Fibroblast of skin of abdomen (primary cell): Measurements from ENCODE around the gene STK32C. TPM values are rescaled to one million over a fixed set of nuclear protein-coding genes. Genes with fewer than 3 reads are reported as not detected.

Experiments used
- DNase-seq: peaks from one replicate; pipeline ENCODE4 v3.0.0-alpha.2; 2013
- polyA plus RNA-seq, 2 experiments: library from polyadenylated mRNA; unstranded; fragments of 120-200 nt; gene quantifications; one replicate each; pipeline ENCODE4 v1.2.1, GENCODE V29; 2013; ENCODE audit not compliant: insufficient read length in 2 of 2

STK32C gene
- 10.9 TPM for polyA plus RNA-seq (2013, experiment 1 of 2; ENCODE audit: insufficient read length)
- 11.1 TPM for polyA plus RNA-seq (2013, experiment 2 of 2; ENCODE audit: insufficient read length)

DNA sequence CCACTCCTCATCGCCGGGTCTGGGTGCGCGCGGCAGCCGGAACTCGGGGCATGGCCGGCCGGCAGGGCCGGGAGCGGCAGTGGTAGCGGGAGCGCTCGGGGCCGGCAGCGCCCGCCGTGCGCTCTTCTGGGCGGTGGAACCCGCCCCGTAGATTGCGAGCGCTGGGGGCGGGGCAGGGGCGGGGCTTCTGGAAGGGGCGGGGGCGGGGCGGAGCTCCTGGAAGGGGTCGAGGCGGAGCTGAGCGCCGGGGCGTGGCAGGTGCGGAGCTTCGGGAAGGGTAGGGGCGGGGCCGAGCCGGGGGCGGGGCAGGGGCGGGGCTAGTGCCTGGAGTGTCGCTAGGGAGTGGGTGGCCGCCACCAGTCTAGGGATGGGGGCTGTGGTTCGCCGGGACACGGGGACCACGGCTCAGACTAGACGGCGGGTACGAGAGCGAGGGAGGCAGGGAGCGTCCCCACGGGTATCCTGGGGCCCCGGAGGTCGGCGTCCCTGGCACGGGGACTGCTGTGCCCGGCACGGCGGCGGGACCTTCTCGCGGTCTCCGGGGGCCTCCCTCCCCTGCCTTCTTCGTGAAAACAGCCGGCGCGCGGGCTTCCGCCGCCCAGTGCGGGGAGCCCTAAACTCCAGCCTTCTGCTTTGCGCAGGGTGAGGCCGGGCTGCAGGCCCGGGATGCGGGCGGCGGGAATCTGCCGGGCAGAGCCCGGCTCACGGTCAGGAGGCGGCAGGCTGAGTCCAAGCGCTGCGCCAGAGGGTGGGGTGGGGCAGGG lies at the start of gene STK32C:
Gene STK32C, minus strand, starts transcription at position 128 of the 764 bp plus-strand sequence. Its CDS starts 117 bp downstream, at position 11.
- DNase-seq, result peak; percentile 89

DNA sequence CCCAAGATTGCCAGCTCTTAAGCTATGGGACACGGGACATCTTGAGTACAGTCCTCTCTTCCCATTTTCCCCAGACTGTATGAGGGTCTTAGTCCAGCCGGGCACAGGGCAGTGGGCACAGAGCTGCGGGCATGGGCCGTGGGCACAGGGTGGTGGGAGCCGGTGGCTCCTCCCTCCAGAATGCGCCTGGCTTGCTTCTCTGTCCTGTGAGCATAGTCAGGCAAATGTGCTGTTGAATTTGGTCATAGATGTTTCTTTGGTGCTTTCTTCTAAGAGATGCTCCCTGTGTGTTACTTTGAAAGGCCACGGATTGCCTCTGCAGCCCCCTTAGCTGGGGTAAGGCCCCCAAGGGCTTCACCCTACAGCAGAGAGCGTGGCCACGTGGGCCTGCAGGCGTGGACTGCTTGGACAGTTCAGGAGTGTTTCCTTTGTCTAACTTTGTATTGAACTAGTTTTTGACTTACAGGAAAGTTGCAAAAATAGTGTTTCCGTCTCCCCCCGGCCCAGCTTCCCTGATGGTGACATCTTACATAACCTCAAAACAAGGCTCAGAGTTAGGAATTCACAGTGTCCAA lies 49.0 kb upstream of the STK32C start:
- DNase-seq, result no peak

DNA sequence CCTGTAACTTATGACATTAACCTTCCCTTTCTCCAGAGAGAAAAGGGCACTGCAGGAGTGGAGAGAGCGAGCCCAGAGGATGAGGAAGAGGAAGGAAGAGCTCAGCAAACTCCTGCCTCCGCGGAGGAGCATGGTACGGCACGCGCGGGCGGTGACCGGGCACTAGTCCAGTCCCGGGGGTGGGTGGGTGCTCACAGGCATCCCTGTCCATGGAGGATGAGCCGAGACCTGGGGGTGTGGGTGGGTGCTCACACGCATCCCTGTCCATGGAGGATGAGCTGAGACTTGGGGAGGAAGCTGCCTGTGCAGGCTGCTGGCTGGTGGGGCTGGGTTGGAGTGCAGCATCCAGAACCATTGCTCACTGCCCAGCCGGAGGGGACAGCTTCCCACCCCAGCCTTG lies 48.0 kb upstream of the STK32C start:
- no peak for DNase-seq

DNA sequence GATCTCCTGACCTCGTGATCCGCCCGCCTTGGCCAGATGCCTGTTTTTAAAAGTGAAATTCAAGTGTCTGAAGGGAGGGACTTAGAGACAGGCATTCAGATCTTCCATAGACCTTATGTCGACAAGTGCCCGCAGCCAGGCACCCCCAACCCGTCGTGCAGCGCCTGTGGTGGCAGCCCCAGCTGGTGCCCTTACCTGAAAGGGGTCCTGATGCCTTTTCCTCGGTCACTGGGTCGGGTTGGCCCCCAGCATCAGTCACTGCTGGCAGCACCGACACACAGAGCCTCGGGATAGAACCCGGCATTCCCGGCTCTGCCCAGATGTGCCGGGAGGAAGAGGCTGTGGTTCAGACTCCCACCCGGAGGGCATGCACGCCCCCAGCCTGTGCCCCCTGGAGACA lies 47.5 kb upstream of the STK32C start:
- no peak for DNase-seq

DNA sequence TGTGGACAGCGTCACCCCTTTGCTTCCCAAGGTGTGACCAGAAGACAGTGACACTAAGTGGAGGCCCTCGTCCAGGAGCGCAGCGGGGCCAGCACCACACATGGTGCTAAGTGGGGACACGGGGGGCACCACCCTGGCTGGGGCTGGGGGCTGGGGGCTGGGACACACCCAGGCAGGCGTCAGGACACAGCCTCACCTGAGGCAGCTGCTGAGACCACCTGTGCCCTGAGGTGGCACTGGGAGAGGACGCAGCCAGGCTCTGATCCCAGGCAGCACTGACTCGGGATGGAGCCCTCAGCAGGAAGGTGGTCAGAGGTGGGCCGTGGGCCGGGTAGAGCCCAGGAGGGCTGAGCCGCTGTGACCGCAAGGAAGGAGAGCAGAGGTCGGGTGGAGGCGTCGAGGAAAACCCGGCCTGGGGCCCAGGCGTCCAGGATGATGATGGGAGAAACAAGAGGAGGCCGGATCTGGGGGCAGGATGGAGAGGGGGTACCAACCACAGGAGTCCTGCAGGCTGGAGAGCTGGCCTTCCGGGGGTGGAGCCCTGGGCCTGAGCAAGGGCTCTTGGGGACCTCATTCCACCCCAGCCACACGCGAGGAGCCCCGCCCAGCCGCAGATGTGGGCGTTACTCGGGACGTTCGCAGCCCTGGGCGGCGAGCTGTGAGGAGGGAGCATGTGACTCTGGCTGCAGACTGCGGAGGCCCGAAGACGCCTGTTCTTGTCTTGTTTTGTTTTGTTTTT lies 46.8 kb upstream of the STK32C start:
- no peak for DNase-seq

DNA sequence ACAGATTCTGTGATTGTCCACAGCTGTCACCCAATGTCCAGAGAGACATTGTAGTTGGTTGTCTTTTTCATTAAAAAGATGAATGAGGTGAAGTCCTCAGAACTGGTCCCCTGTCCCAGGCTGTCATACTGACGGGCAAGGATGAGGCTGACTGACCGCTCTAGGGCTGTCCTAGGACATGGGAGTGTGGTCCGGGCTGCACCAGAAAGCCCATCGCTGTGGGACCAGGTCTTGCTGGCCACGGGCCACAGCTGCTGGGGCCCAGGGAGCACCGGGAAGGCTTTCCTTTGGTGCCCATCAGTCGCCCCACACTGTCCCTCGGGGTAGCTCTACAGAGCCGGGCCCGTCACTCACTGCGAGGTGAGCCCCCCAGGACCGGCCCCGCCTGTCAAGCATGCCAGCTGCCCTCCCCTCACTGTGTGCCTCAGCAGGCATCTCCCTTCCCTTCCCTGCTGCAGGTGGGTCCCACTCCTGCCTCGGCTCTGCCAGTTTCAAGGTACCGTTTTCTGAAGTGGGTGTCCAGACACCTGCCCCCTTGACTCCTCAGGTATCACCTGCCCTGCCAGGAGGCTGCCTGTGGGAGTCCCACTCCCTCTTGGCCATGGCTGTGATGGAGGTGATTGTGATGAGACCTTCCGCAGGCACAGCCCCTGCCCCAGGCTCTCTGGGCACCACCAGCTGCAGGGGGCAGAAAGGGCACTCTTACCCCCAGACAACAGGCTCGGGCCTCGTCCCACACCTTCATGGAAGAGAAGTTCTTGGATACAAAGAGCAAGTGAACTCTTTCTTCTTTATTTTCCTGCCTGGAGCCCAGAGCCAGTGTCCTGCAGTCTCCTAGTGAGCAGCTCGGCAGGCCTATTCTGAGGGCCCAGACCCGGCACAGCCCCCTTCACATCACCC lies 46.0 kb upstream of the STK32C start:
- DNase-seq, result no peak

DNA sequence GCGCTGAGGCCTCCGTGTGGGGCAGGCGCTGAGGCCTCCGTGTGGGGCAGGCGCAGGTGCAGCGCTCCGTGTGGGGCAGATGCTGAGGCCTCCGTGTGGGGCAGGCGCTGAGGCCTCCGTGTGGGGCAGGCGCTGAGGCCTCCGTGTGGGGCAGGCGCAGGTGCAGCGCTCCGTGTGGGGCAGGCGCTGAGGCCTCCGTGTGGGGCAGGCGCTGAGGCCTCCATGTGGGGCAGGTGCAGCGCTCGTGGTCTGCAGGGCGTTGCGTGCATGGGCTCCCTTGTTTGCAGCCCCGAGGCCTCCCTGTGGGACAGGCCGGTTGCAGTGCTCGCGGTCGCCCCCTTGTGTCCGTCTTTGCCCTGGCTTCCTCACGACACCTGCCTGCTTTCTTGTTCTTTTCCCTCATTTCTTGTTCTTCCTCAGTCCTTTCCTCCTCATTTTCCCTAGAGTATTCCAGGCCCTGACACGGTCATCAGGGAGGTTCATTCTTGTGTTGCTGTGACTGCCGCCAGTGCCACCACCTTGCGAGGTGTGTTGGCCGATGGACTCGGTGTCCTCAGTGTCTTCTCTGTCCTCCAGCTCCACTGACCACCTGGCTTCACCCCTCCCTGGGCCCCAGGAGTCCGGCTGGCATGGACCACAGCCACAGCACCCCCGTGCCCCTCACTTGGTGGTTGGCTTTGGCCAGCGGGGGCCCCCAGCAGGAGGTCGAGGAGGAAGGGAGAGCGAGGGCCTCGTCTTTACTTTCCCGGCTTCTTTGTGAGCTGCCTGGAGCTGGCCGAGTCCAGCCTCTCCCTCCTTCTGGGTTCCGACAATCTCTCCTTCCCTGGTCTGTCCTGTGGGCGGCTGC lies 44.9 kb upstream of the STK32C start:
- DNase-seq, result peak; percentile 29

DNA sequence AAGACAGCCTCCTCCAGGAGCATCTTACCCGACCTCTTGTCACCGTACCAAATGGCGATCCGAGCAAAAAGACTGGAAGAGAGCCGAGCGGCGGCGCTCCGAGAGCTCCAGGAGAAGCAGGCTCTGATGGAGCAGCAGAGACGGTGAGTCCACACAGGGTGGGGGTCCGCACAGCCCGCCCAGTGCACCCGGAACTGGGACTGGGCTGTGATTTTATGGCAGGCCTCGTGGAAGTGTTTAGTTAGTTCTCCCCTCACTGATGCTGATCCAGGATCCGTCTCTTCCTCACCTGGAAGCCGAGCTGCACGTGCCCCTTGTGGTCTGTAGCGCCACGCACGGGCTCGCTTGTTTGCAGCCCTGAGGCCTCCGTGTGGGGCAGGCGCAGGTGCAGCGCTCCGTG lies 43.9 kb upstream of the STK32C start:
- no peak for DNase-seq

DNA sequence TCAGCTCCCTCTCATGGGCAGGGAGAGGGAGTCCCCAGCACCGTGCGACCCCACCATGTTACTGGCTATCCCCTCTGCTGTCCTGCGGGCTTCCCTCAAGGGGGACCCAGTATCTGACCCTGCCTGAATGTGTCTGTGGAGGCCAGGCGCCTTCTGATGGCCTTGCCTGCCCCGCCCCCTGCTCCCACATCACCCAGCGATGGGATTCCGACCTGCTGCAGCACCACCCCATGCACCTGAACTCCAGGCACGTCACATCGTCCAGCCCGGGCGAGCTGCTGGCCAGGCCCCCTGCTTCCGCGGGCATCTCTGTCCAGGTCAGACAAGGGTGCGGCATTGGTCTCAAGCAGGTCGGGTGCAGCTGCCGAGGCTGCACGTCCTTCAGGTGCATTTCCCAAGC lies 43.2 kb upstream of the STK32C start:
- DNase-seq, result no peak

DNA sequence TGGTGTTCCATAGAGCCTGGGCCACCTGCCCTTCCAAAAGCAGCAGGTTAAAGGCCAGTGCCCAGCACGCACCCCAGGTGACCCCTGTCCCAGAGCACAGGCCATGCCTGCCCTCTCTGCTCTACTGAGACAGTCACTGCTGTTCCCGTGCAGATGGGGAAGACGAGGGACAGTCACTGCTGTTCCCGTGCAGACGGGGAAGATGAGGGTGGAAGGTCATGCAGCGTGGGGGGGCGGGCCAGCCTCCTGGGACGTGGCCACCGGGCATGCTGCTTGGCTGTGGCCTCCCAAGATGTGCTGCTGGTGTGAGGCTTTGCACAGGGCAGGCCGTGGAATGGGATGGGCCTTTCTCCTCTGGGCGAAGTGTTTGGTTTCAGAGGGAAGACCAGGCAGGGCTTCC lies 42.6 kb upstream of the STK32C start:
- no peak for DNase-seq

DNA sequence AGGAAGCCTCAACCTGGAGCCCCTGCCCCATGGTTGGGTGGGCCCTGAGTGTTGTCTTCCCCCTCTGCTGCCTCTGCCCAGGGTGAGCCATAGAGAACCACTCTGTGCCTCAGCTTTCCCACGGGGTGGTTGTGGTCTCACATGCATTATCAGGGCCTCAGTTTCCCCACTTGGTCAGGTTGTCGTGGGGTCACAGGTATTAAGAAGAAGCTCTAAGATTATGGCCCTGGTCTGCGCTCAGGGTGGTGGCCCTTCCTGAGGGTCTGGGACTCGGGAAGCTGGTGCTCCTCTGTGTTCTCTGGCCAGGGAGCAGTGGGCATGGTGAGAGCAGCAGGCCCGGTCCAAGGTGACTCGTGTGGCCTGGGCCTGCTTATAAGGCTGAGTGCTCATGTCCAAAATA lies 42.0 kb upstream of the STK32C start:
- DNase-seq, result no peak

DNA sequence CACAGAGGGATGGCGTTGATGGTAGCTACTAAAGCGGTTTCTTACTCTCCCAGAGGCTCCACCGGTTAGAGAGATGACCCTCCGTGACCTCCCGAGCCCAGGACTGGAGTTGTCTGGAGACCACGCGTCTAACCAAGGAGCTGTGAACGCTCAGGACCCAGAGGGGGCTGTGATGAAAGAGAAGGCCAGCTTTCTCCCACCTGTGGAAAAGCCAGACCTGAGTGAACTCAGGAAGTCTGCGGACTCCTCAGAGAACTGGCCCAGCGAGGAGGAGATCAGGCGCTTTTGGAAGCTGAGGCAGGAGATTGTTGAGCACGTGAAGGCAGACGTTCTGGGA lies 40.1 kb upstream of the STK32C start:
- DNase-seq, result no peak

DNA sequence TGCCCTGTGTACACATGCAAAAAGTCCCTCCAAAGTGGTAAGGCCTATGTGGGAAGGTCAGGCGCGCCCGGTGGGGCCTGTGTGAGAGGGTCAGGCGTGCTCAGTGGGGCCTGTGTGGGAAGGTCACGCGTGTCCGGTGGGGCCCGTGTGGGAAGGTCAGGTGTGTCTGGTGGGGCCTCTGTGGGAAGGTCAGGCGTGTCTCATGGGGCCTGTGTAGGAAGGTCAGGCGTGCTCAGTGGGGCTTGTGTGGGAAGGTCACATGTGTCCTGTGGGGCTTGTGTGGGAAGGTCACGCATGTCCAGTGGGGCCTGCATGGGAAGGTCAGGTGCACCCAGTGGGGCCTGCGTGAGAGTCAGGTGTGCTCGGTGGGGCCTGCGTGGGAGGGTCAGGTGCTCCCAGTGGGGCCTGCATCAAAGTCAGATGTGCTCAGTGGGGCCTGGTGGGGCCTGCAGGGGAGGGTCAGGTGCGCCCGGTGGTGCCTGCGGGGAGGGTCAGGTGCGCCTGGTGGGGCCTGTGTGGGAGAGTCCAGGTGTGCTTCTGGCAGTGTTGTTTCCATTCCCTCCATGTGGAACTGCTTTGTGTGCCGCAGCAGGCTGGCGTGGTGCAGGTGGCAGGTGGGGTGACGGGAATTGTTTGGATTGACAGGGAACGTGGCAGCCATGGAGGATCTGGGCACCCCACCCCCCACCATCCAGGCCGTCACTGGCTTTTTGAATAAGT lies 39.6 kb upstream of the STK32C start:
- DNase-seq, result no peak

DNA sequence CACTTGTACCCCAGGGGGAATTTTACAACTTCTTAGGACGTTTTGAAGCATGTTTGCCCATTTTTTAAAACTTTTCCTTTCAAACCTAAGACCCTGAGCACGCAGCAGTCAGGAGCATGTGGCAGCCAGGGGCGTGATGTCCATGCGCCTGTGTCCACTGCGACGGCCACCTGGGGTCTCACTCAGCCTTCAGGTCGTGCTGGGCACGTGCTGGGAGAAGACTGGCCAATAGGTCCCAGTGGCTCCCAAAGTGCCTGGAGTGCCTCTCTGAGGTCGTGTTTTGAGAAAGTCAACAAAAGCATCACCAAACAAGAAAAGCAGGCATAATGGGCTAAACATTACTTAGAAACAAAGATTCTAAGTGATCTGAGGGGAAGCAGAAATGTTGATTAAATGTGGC lies 39.1 kb upstream of the STK32C start:
- DNase-seq, result no peak

DNA sequence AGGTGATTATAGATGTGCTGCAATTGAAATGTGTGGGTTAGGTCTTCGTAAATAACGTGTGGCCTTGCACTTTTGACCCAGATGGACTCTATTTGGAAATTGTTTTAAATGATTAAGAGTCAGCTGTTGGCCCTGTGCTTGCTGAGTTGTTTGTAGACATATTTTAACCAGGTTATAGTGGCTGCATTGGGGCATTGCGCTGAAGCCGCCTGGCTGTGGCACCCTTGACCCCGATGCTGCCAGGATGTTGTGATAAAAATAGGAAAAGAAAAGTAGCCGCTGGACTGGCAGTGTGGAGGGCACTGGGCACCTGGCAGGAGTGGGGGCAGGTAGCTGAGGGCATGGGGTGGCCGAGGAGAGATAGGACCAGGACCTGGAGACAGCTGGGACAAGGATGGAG lies 37.6 kb upstream of the STK32C start:
- DNase-seq, result no peak

DNA sequence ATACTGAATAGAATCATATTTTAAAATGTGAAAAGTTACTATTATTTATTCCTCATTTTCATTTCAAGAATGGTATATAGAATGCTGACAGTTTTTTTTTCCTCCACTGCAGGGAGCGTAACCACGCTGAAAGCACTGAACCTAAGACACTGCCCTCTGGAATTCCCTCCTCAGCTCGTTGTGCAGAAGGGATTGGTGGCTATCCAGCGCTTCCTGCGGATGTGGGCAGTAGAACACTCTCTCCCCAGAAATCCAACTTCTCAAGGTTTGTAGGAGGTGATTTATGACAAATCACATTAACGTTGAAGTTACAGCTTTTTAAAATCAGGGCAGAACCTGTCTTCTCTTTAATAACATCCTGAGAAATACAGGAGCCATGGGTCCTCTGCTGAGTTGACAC lies 36.6 kb upstream of the STK32C start:
- no peak for DNase-seq

DNA sequence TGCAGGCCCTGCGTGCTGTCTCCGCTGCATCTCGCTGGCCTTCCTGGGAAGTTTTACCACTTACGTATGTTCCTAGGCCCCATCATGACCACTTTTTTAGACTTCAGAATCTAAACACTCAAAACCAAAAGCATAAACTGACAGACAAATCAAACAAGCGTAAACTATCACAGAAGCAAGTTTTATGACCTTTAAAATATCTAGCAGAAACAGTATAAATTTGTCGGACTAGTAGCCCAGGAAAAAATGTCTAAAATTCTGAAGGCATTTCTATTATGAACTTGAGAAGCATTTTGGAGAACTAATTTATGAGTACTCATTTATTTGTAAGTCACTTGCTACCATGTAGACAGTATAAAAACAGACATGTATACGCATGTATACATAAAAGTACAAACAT lies 34.8 kb upstream of the STK32C start:
- DNase-seq, result no peak

DNA sequence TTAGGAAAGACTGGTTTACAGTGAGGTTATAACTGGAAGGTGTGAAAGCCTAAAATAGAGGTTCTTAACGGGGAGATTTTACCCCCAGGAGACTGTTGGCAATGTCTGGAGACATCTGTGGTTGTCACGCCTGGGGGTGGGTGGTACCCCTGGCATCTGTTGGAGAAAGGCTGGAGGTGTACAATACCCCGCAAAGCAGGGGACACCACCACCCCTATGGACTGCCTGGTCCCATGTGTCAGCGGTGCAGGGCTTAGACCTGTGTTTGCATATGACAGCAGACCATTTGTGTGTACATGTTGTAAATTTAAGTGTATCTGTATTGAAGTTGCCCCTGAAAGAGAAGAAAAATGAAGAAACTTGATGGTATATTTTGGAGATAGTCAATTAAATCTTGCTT lies 34.0 kb upstream of the STK32C start:
- DNase-seq, result no peak

DNA sequence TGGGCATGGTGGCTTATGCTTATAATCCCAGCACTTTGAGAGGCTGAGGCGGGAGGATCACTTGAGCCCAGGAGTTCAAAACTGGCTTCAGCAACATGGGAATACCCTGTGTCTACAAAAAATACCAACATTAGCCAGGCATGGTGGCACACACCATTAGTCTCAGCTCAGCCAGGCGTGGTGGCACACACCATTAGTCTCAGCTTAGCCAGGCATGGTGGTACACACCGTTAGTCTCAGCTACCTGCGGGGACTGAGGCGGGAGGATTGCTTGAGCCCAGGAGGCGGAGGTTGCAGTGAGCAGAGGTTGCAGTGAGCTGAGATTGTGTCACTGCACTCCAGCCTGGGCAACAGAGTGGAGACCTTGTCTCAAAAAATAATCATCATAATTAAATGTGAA lies 33.3 kb upstream of the STK32C start:
- no peak for DNase-seq

DNA sequence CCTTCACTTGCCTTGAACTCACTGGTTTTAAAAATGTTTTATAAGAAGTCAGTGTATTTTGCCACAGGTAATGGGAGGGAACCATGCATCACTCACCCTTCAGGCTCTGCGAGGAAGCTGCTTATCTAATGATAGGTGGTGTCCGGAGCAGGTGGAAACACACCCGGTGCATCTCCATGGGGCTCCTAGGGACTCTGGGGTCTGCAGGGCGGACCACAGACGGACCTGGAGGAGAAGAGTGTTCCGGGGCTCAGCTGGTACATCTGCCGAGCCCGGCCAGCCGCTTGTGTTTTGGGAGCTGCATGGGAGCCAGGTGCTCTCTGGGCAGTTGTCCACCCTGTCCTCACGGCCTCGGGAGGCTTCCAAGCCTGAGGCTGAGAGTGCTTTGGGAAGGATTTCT lies 31.5 kb upstream of the STK32C start:
- no peak for DNase-seq

DNA sequence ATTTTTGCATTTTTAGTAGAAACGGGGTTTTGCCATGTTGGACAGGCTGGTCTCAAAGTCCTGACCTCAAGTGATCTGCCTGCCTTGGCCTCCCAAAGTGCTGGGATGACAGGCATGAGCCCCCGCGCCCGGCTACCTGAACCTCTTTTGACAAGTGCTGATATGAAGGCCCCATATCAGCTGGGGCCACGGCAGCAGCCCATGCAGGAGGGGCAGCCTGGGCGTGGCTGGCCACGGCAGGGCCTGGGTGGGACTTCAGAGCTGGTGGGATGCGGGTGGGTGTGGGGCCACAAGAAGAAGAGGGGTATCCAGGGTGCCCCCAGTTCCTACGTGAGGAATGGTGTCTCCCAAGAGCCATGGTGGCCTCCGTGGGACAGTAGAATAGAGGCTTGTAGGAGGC lies 31.1 kb upstream of the STK32C start:
- no peak for DNase-seq
